Breast epithelium (tissue), 3 donors: ENCODE results near the gene PPP1R37.

Experiments
- POLR2A ChIP-seq: fragments of 450-650 bp; IDR thresholded peaks from one replicate; pipeline ENCODE4 v1.6.1; 2016; ENCODE audit warnings: antibody characterized with exemption, mild to moderate bottlenecking, moderate library complexity
- POLR2AphosphoS5 ChIP-seq, 3 donors: sonication (generic); formaldehyde crosslinking; IDR thresholded peaks; one replicate each; pipeline ENCODE4 v1.6.1; 2017; ENCODE audit warnings: antibody characterized with exemption in 3 of 3
- TF ChIP-seq, protein P1 (sequence below), 3 donors: fragments of 450-650 bp; IDR thresholded peaks; one replicate each; pipeline ENCODE4 v1.5.1; 2016 to 2017; ENCODE audit warnings: antibody characterized with exemption in 3 of 3, mild to moderate bottlenecking in 3 of 3, moderate library complexity in 3 of 3

- TF ChIP-seq POLR2A (no peak), POLR2AphosphoS5 (IDR thresholded peaks at IDR 0.05) (no peak)
- TF ChIP-seq, protein P1, sequence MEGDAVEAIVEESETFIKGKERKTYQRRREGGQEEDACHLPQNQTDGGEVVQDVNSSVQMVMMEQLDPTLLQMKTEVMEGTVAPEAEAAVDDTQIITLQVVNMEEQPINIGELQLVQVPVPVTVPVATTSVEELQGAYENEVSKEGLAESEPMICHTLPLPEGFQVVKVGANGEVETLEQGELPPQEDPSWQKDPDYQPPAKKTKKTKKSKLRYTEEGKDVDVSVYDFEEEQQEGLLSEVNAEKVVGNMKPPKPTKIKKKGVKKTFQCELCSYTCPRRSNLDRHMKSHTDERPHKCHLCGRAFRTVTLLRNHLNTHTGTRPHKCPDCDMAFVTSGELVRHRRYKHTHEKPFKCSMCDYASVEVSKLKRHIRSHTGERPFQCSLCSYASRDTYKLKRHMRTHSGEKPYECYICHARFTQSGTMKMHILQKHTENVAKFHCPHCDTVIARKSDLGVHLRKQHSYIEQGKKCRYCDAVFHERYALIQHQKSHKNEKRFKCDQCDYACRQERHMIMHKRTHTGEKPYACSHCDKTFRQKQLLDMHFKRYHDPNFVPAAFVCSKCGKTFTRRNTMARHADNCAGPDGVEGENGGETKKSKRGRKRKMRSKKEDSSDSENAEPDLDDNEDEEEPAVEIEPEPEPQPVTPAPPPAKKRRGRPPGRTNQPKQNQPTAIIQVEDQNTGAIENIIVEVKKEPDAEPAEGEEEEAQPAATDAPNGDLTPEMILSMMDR (IDR thresholded peaks at IDR 0.05): no peak
Observed at GRCh38 chr19:45140144-45140503, 47.1 kb downstream of the PPP1R37 start.
